GM12801 (cell line): ENCODE measurements around the gene ANKS1A.

Source experiments
- CTCF ChIP-seq: IDR thresholded peaks from one replicate; pipeline ENCODE4 v1.5.1; 2011; ENCODE audit warnings: control low read depth; ENCODE audit not compliant: insufficient read length; ENCODE audit errors: extremely low read depth

The ANKS1A gene

GRCh38 chr6:34992376-34992775 lies 103.3 kb downstream of the ANKS1A start:
- TF ChIP-seq CTCF, result no peak

- TF ChIP-seq CTCF, result no peak
Observed at GRCh38 chr6:34993213-34993612, 104.2 kb downstream of the ANKS1A start.

- no peak for TF ChIP-seq CTCF
Observed at GRCh38 chr6:34994693-34995092, 105.6 kb downstream of the ANKS1A start.

GRCh38 chr6:35007016-35007415 lies 118.0 kb downstream of the ANKS1A start:
- no peak for TF ChIP-seq CTCF

- TF ChIP-seq CTCF, result no peak
Observed at GRCh38 chr6:35008858-35009257, 119.8 kb downstream of the ANKS1A start.

- TF ChIP-seq CTCF, result no peak
Observed at GRCh38 chr6:35011096-35012041, 122.3 kb downstream of the ANKS1A start.

GRCh38 chr6:35013701-35014100 lies 124.6 kb downstream of the ANKS1A start:
- no peak for TF ChIP-seq CTCF
